GM18507 (cell line): ENCODE data around the gene DDX20.
"Not testable (repeated sequence)": the region's sequence is repeated elsewhere in the genome, so short reads cannot be mapped to it uniquely, and the experiment has no call there.

Source experiments
- DNase-seq: peaks from one replicate; pipeline ENCODE4 v3.0.0; 2011; ENCODE audit warnings: low read depth; ENCODE audit not compliant: insufficient read length; ENCODE audit errors: extremely low spot score
- FAIRE-seq: peaks from 2 replicates; lab custom pipeline; 2011; peaks lifted over from hg19 to GRCh38; lab: Jason Lieb, UNC

Gene DDX20

DNA sequence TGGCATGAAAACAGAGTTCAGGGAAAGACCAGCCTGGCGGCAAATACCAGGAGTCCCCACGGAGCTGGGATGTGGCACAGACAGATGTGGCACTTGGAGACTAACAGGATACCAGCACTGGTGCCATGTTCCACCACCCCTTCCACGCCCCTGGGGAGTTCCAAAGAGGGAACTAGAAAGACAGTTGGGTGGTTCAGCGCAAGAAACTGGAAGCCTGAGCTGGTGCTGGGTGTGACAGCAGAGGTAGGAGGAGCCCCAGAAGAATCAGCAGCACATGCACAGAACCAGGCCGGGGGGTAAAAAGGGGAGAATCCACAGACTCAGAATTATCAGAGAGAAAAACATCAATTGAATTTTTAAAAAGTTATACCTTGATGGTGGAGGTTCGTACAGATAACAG, 22.4 kb downstream of the DDX20 start:
- DNase-seq: no peak
- no peak for FAIRE-seq

DNA sequence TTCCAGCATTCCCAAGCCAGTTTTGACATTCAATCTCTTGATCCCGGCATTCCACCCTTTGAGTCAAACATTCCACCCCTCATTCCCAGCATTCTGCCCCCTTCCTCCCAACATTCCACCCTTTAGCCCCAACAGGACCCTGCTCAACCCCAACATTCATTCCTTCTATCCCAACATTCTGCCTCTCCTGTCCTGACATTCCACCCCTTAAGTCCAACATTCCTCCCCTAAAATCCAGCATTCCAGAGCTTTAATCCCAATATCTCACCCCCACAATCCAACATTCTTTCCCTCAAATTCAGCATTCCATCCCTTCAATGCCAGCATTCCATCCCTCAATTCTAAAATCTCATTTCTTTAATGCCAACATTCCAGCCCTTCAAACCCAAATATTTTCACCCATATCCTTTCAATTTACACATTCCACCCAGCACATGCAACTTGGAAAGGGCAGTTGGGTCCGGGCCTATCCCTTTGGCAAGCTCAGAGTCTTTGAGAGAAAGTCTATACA, 22.9 kb downstream of the DDX20 start:
- DNase-seq (no peak), FAIRE-seq (no peak)

DNA sequence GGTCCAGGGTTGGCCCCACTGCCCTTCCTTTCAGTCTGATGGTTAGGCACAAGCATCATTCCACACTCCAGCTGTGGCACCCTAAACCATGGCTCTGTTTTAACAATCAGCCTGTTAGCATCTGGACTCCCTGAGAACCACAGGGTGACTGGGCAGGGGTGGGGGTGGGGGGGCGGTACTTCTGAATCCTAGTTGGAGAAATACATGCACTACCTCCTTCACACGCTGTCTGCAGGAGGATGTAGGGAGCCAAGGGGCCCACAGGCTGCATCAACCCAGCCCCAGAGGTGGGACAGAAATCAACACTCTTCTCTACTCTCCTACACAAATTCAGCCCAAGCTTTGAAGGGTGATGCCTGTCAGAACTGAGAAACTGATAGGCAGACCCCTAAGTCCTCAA, 23.8 kb downstream of the DDX20 start:
- FAIRE-seq: no peak

DNA sequence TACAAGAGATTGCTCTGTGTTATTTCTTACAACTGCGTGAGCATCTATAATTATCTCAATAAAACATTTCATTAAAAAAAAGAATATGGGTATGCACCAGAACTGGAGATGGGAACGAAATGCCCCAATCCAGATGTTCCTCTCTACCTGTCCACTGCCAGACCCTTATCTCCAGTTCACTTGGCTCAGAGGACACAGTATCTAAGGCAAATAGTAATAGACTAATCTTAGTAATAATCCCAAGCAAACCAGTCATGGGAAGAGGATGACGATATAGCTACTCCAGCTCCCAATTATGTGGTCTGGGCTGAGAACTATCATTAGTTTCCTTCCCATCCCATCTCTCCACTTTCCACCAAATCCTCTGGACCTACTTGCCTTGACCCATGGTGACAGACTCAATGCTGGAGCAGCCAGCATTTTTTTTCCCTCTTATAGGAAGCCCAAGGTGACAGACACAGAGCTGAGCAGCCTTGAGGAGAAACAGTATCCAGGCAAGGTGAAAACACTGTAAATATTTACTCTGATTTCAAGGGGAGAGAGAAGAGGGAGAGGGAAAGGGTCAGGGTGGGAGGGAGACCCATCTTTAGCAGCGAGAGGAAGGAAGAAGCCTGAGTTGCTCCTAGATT, 28.7 kb downstream of the DDX20 start:
- DNase-seq (no peak), FAIRE-seq (no peak)

More for the DNA sequence above, 23.8 kb downstream of the DDX20 start:
- no peak for DNase-seq

DNA sequence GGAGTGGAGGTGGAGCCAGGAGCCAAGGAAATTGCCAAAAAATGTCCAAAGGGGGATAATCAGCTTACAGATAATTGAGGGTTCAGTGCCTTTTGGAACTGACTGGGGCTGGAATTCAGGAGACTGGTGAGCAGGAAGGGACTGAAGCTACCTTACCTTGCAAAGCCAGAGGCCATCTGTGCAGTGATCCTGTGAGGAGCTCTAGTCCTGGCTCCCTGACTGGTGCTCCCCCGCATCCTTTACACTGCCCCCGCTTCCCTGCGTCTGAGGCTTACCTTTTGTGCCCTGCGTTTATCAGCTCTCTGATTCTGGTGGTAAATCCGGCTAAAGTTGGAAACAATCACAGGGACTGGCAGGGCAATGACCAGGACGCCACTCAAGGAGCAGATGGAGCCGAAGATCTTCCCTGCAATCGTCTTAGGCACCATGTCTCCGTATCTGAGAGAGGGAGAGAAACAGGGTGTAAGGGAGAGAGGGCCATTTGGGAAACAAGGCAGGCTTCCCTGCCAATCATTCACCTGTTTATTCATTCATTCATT, 31.0 kb downstream of the DDX20 start:
- FAIRE-seq: no peak
- no peak for DNase-seq

DNA sequence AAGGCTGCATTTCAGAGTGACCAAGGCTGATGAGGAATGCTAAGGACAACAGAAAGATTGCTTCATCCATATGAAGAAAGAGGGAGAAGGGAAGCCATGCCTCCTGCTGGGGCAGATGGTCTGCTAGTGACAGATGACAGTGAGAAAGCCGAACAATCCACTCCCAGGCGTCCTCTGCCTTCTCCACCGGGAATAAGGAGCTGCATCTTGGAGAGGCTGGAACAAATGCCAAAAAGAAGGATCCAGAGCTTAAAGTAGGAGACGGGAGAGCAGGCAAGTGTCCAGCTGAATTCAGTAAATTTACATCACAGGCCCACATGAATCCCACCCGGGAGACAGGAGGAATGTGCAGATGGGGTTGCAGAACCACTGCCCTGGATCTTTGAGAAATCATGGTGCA, 33.4 kb downstream of the DDX20 start:
- FAIRE-seq: no peak
- DNase-seq: no peak

DNA sequence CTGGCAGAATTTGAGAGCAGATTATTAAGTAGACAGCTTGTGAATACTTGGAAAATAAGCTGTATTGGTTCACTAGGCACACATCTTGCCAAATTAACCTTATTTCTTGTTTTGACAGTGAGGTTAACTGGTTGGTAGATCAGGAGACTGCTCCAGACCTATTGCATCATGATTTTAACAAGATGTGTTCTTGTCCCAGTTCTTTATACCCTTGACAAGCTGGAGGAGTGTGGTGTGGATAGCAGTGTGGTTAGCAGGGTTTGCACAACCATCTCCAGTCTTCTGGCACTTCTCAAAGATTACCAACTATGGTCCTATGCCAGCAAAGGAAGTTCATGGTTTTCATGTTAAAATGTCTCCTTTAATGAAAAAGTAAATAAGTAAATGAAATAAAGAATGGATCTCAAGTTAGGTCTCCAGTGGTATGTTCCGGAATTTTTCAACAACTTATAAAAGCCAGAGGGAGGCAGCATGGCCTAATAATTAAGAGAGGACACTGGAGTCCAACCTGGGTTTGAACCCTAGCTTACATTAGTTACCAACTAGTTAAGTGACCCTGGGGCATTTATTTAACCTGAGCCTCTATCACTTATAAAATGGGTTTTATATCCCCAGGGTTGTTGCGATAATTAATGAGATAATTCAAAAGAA, 34.1 kb downstream of the DDX20 start:
- FAIRE-seq (no peak), DNase-seq (no peak)

DNA sequence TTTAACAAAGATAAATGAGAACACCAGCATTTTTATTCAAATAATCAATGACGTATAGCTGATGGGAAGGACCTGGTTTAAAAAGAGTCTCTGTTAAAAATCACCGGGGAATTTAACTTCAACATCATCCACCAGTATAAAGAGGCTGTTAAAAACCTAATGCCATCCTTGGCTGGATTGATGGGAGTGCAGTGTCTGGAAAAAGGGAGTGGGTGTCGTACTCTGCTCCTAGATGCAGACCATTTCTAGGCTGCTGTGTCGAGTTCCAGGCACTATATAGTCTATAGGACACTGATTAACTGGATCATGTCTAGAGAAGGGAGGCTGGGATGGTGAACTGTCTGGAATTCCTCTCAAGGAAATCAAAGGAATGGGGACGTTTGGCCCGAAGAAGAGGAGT, 36.1 kb downstream of the DDX20 start:
- no peak for DNase-seq
- FAIRE-seq: no peak

DNA sequence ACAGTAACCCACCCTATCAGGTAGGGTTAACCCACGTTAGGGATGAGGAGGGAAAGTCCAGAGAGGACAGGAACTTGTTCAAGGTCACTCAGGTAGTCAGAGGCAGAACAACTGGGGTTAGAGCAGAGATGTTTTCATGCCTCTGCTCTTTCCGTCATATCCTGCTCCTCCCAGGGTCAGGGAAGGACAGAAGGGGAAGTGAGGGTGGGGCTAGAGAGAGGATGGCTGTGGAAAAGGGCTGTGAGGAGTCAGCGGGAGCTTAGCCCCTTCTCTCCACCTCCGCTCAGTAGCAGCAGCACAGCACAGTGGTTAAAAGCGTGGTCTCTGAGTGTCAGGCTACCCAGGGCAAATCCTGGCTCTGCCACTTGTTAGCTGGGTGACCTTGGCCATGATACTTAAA, 36.5 kb downstream of the DDX20 start:
- no peak for FAIRE-seq

DNA sequence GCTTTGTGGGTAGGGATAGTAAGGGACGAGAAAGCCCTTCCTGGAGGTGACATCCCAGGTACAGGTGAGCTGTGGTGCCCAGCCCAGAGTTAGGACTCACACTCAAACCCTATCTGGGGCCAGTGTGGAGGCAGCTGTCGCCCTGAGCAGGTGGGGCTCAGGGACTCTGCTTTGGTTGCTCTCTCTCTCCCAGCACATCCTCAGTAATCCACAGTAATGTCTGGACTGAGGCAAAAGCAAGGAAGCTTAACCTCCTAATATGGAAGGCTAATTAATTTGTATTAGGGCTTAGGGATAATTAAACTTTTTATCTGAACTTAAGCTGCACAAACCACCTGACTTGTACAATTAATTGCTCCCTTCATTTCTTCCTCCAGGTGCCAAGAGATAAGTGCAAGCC, 38.2 kb downstream of the DDX20 start:
- no peak for FAIRE-seq

More for the DNA sequence above, 36.5 kb downstream of the DDX20 start:
- no peak for DNase-seq

DNA sequence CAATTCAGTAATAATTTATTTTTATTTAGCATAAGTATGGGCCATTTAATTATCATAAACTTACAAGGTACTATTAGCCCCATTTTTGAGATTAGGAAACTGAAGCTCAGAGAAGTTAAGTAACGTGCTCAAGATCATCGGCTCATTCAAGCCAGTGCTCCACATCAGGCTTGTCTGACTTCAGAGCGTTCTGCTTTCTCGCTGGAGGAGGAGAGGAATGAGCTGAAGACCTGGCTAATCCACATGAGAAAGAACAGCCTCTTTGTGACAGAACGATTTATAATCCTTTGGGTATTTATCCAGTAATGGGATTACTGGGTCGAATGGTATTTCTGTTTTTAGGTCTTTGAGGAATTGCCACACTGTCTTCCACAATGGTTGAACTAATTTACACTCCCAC, 39.7 kb downstream of the DDX20 start:
- DNase-seq (no peak), FAIRE-seq (no peak)

More for the DNA sequence above, 38.2 kb downstream of the DDX20 start:
- DNase-seq: no peak

DNA sequence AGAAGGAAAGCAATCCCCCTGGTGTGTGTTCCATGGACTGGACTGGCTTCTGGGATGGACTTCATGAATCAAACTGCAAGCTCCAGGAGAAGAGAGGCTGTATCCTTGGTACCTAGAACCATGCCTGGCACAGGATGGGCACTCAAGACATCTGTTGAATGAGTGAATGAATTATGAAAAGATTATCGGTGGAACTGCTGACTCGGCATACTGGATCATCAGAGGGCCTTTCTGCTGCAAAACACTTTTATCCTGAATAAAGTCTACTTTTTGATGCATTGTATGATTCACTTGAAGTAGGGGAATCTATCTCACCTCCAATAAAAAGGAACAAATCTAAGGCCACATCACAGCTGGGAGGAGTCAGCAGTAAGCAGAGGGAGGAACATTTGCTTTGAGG, 42.9 kb downstream of the DDX20 start:
- no peak for FAIRE-seq
- no peak for DNase-seq

DNA sequence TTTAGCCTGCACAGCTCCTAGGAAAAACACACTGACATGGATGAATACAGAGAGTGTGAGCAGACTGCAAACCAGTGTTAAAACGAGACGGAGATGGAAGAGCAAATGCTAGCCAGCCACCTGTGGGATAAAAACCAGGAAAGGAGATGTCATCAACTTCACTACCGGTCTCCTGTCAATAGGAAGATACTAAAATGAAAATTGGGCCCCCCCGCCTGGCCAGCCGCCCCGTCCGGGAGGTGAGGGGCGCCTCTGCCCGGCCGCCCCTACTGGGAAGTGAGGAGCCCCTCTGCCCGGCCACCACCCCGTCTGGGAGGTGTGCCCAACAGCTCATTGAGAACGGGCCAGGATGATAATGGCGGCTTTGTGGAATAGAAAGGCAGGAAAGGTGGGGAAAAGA, 44.0 kb downstream of the DDX20 start:
- DNase-seq, FAIRE-seq: not testable (repeated sequence)

DNA sequence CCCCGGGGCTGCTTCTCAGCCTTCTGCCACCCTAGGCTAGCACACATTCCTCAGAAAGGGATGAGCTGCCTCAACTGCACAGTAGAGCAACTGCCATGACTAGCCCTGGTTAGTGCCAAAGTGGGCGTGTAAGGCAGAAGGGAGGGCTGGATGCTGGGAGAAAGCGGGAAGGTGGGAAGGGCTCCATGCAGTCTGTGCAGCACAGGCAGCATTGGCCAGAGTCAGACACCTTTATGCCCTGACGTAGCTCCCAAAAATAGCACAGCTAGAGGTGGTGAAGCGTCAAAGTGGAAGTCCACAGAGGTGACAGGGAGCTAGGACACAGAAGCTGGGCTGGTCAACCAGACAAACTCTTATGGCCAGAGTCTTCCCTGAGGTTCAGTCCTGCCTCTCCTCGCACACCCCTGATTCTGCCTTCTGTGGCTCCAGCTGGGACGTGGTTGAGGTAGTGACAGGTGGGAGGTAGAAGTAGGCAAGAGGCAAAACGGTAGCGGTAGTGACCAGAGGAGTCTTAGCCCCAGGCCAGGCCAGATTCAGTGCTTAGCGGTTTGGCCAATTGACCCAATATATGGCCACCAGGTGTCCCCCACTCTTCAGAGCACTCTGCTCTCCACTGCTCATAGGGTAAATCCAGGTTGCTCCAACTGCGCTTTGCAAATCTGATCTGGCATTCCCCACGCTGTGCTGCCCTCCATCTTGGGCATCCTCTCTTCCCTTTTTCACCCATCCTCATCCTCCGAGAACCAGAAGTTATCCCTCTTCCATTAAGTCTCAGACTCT, 45.6 kb downstream of the DDX20 start:
- FAIRE-seq: no peak
- DNase-seq: no peak

DNA sequence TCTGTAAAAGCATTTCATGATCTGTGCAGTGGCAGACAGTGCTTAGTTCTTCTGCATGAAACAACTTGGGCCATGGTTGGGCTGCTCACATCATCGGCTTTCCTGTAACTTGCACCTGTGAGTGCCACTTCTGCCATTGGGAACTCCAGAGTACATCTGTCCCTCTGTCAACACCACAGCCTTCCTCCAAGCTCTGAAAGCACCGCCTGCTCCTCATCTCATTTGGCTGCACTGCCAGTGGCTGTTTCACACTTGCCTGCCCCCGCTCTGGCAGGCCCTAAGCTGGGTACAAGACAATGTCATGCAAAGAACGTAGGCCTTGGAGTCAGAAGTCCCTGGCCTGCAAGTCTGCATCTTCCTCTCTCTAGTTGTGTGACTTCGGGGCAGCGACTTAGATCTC, 46.4 kb downstream of the DDX20 start:
- FAIRE-seq: no peak
- DNase-seq: no peak

DNA sequence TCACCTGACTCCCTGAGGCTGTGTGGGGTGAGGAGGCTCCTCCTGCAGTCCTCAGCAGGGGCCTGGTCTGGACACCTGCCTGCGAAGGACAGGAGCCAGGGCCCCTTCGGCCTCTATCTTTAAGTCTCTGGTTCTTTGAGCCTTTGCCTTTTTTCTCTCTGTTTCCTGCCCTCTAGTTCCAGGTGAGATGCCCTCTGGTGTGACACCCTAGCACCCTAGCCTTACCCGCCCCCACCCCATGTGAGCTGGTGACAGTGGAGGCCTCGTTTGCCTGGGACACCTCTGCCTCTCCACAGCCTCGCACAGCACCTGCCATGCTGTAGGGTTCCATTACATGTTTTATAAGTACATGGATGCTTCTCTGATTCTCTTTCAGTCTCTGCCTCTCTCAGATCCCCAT, 47.3 kb downstream of the DDX20 start:
- no peak for FAIRE-seq
- no peak for DNase-seq

DNA sequence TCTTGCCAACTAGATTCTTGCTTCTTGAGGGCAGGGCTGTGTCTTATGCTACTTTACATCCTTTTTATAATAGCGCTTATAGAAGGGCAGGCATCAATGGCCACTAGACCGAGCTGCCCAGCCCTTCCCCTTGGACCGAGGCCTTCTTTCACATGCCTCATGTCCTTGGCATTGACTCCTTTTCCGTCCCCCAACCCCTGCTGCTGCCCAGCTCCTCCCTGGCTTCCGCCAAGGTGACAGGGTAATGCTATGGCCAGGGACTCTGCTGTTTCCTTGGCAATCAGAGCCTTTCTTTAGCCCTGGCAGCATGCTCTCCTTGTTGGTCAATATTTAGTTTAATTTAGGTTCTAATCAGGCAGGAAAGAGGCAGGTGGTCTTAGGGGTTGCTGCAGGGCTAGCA, 48.2 kb downstream of the DDX20 start:
- no peak for FAIRE-seq

DNA sequence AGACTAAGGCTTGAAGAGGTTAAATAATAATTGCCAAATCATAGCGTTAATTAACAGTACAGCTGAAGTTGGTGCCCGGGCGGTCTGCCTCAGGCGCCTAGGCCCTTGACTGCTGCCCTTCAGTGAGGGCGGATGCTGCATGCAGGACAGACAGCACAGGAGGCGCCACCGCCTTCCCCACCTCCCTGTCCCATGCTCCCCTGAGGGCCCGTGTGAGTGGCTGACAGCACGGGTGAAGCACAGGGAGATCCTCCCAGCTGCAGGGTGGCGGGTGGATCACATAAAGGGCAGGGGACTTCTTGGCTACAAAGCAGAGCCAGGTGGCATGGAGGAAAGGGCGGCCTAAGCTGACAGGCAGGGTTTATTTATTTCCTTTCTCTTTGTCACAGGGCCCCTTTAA, 49.1 kb downstream of the DDX20 start:
- no peak for FAIRE-seq

More for the DNA sequence above, 48.2 kb downstream of the DDX20 start:
- no peak for DNase-seq

DNA sequence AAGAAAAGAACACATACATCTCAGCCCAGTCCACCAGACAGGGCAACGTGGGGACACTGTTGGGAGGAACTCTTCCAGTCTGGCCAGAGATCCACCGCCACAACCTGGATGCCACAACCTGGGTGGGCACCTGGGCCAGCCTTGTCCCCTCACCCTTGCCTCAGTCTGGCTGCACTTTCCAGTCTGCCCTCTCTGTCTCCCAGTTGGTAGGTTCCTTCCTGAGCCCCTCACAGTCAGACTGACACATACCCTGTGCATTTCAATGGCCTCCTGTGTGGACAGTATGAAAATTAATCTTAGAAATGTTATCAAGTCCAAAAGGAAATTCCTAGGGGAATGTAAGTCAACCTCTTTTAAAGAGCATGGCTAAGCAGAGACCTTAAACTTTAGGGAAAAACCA, 49.5 kb downstream of the DDX20 start:
- DNase-seq (no peak), FAIRE-seq (no peak)

More for the DNA sequence above, 49.1 kb downstream of the DDX20 start:
- DNase-seq: no peak

DNA sequence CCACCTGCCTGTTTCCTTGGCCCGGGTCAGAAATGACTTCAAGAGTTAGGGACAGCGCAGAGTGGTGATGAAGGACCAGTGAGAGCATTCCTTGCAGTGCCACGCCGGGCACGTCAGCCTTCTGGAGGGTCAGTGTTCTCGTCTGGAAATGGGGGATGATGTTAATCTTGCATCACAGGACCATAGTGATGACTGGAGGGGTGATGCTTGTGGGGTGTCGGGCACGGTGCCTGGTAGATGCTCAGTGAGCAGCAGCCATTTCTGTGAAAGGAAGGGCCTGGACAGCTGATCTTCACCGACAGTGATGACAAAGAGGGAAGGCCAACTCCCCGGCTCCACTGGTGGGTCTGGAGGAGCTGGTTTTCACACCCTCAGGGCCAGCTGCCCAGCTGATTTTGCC, 56.2 kb downstream of the DDX20 start:
- no peak for FAIRE-seq

More for the DNA sequence above, 56.2 kb downstream of the DDX20 start:
- no peak for DNase-seq
